Panc1 (cell line): ENCODE data around the gene FGD4. TPM values are rescaled to one million over a fixed set of nuclear protein-coding genes. Genes with fewer than 3 reads are reported as not detected.

ENCODE experiments used
- ATAC-seq: fragments of 200-7000 bp; cut with Tn5 transposase; 2 replicates; pipeline ENCODE4 v1.9.1; 2020; ENCODE audit warnings: mild to moderate bottlenecking, moderate library complexity
- BruUV-seq: library from RNA; stranded (reverse); fragments of 400-500 nt; replicated peaks from 2 replicates; lab custom pipeline; 2021; lab: Mats Ljungman, UMichigan
- CTCF ChIA-PET: fragments of 300-600 bp; sonication (Branson Sonifier 250); formaldehyde crosslinking; loops from one replicate; lab custom pipeline; 2022; ENCODE audit warnings: antibody characterized with exemption; lab: Charles Lee
- POLR2A ChIA-PET: fragments of 300-600 bp; sonication (Branson Sonifier 250); formaldehyde crosslinking; loops from one replicate; lab custom pipeline; 2022; ENCODE audit warnings: antibody characterized with exemption; lab: Charles Lee
- DNase-seq: peaks from one replicate; pipeline ENCODE4 v3.0.0-alpha.2; 2010; ENCODE audit warnings: low read depth, low spot score
- H3K27ac ChIP-seq: 2 replicates; pipeline ENCODE4 v1.5.1; 2011; ENCODE audit warnings: mild to moderate bottlenecking, low read length, inconsistent platforms
- H3K27me3 ChIP-seq: fragments of 200-500 bp; sonication (Bioruptor generic); 2 replicates; pipeline ENCODE4 v1.6.0; 2014; ENCODE audit warnings: low read length, inconsistent platforms; ENCODE audit not compliant: control insufficient read depth, insufficient read depth
- H3K36me3 ChIP-seq: fragments of 200-500 bp; sonication (Bioruptor generic); 2 replicates; pipeline ENCODE4 v1.5.1; 2014; ENCODE audit warnings: inconsistent platforms, mild to moderate bottlenecking, low read length, moderate library complexity; ENCODE audit not compliant: control insufficient read depth, insufficient read depth
- H3K4me1 ChIP-seq: 2 replicates; pipeline ENCODE4 v1.5.1; 2011; ENCODE audit warnings: inconsistent platforms, mild to moderate bottlenecking, low read length, moderate library complexity; ENCODE audit not compliant: control insufficient read depth, insufficient read depth
- H3K4me3 ChIP-seq, 2 experiments: 2 replicates each; pipeline ENCODE4 v1.5.1; 2011 to 2012; ENCODE audit warnings: low read depth in 2 of 2, low read length in 2 of 2, mild to moderate bottlenecking in 2 of 2, inconsistent platforms in 1 of 2, moderate library complexity in 1 of 2
- H3K9me3 ChIP-seq: fragments of 200-500 bp; sonication (Bioruptor generic); 2 replicates; pipeline ENCODE4 v1.5.1; 2014; ENCODE audit warnings: low read depth, mild to moderate bottlenecking, inconsistent platforms, low read length, moderate library complexity; ENCODE audit not compliant: control insufficient read depth, insufficient read depth
- CTCF ChIP-seq: fragments of 450-650 bp; IDR thresholded peaks from 2 replicates; pipeline ENCODE4 v1.5.1; 2017; ENCODE audit warnings: mild to moderate bottlenecking
- POLR2AphosphoS5 ChIP-seq: IDR thresholded peaks from 2 replicates; pipeline ENCODE4 v1.6.1; 2012; ENCODE audit warnings: mild to moderate bottlenecking, low read depth, low read length, moderate library complexity
- REST ChIP-seq, 2 experiments: IDR thresholded peaks; 2 replicates each; pipeline ENCODE4 v1.6.1; 2011 to 2012; ENCODE audit warnings: low read depth in 2 of 2, control low read depth in 1 of 2, low read length in 1 of 2, mild to moderate bottlenecking in 1 of 2, moderate library complexity in 1 of 2; ENCODE audit not compliant: insufficient read depth in 1 of 2
- SIN3A ChIP-seq: IDR thresholded peaks from 2 replicates; pipeline ENCODE4 v1.6.1; 2012; ENCODE audit warnings: low read depth, mild to moderate bottlenecking, low read length, moderate library complexity, borderline replicate concordance; ENCODE audit not compliant: insufficient read depth
- TCF7L2 ChIP-seq: IDR thresholded peaks from 2 replicates; pipeline ENCODE4 v1.6.1; 2011; ENCODE audit warnings: mild to moderate bottlenecking, low read depth, low read length, inconsistent platforms
- in situ Hi-C: cut with HindIII; loops from 2 replicates; pipeline ENCODE4 v1.10.0; 2016; ENCODE audit warnings: low sequenced_read_pairs, low pct_unique_long_range_greater_than_20kb
- intact Hi-C: fragments of 100-400 bp; cut with micrococcal nuclease; formaldehyde crosslinking; loops from one replicate; pipeline ENCODE4 v1.10.0; 2022; ENCODE audit not compliant: unreplicated experiment
- total RNA-seq: library from RNA; stranded (reverse); gene quantifications from one replicate; pipeline ENCODE4 v1.2.1, GENCODE V29; 2021; ENCODE audit not compliant: unreplicated experiment

Gene FGD4
- total RNA-seq, 1 experiment from 2014 or later = 5.0 TPM

GRCh38 chr12:32367381-32367780 is 32.0 kb upstream of the FGD4 start:
- H3K27me3 ChIP-seq = no peaks in the 10 kb centered on the region
- H3K9me3 ChIP-seq = no peaks in the 10 kb centered on the region
- DNase-seq (no peak), ATAC-seq (no peak)
- intact Hi-C loops (loop anchor here (10.0 kb wide), 1 partner anchor 87 kb away; no protein-coding TSS in a partner anchor), in situ Hi-C loops (no loop called here)
- H3K27ac ChIP-seq = no peak overlapping the region
- CTCF ChIA-PET = no interaction called here
- no peak overlapping the region for H3K4me3 ChIP-seq
- POLR2A ChIA-PET = no interaction called here
- TF ChIP-seq POLR2AphosphoS5 = no peak
- no peak for TF ChIP-seq REST (IDR thresholded peaks at IDR 0.05; ENCODE audit: insufficient read depth in 1 of 2, low read depth in 2 of 2, low read length in 1 of 2)
- no peak for TF ChIP-seq SIN3A
- TF ChIP-seq CTCF = no peak
- no peak for TF ChIP-seq TCF7L2
- no TSS peak for BruUV-seq
- no peaks in the 10 kb centered on the region for H3K4me1 ChIP-seq
- H3K36me3 ChIP-seq = no peaks in the 10 kb centered on the region

GRCh38 chr12:32369202-32369601 is 30.2 kb upstream of the FGD4 start:
- ATAC-seq (no peak), DNase-seq (no peak)
- Histone ChIP-seq H3K36me3 (no peaks in the 10 kb centered on the region), H3K4me1 (no peaks in the 10 kb centered on the region), H3K4me3 (no peak overlapping the region), H3K9me3 (no peaks in the 10 kb centered on the region), H3K27ac (no peak overlapping the region), H3K27me3 (no peaks in the 10 kb centered on the region)
- no peak for TF ChIP-seq POLR2AphosphoS5
- TF ChIP-seq SIN3A = no peak
- TF ChIP-seq REST (IDR thresholded peaks at IDR 0.05; ENCODE audit: insufficient read depth in 1 of 2, low read depth in 2 of 2, low read length in 1 of 2) = no peak
- intact Hi-C loops (loop anchor here (10.0 kb wide), 1 partner anchor 86 kb away; no protein-coding TSS in a partner anchor), in situ Hi-C loops (no loop called here)
- CTCF ChIA-PET = interaction anchor here (0.7 kb wide), 1 partner anchor 492 kb away, joined by 5 read pairs; no protein-coding TSS in a partner anchor
- POLR2A ChIA-PET = no interaction called here
- BruUV-seq = no TSS peak
